Left renal cortex interstitium (tissue), 4 donors: Measurements from ENCODE around the gene SLC6A1. TPM values are rescaled to one million over a fixed set of nuclear protein-coding genes. Genes with fewer than 3 reads are reported as not detected.

ENCODE experiments used
- DNase-seq, 4 donors: peaks; one replicate each; pipeline ENCODE4 v3.0.0-alpha.2; 2013; ENCODE audit warnings: low read depth in 4 of 4, low spot score in 2 of 4, missing footprints in 1 of 4
- polyA plus RNA-seq, 4 donors: library from polyadenylated mRNA; unstranded; fragments of 120-200 nt; gene quantifications; one replicate each; pipeline ENCODE4 v1.2.1, GENCODE V29; 2013; ENCODE audit not compliant: insufficient read length in 4 of 4

The SLC6A1 gene
- polyA plus RNA-seq = 1 to 10 TPM in 2 of 4 donors, under 1 TPM in 2; 0.78 to 1.7 (median 1.1) TPM

GRCh38 chr3:10992017-10992942, at the start of gene SLC6A1:
Gene SLC6A1 (plus strand): TSS chr3:10992748. CDS start chr3:11017212, 24,464 bp downstream.
- DNase-seq = no peak

GRCh38 chr3:10944866-10945265, 47.7 kb upstream of the SLC6A1 start:
- no peak for DNase-seq

- DNase-seq = peak in 2 of 4 donors; percentile 26 to 31
Observed at GRCh38 chr3:10945683-10946287, 46.8 kb upstream of the SLC6A1 start.

GRCh38 chr3:10946526-10946925, 46.0 kb upstream of the SLC6A1 start:
- no peak for DNase-seq

- DNase-seq = no peak
Observed at GRCh38 chr3:10948326-10948725, 44.2 kb upstream of the SLC6A1 start.

- DNase-seq = no peak
Observed at GRCh38 chr3:10949197-10949596, 43.4 kb upstream of the SLC6A1 start.

GRCh38 chr3:10950476-10951294, 41.9 kb upstream of the SLC6A1 start:
- DNase-seq = no peak

GRCh38 chr3:10951295-10951926, 41.1 kb upstream of the SLC6A1 start:
- no peak for DNase-seq

- no peak for DNase-seq
Observed at GRCh38 chr3:10952525-10952924, 40.0 kb upstream of the SLC6A1 start.

- no peak for DNase-seq
Observed at GRCh38 chr3:10954740-10955139, 37.8 kb upstream of the SLC6A1 start.

GRCh38 chr3:10955711-10956453, 36.7 kb upstream of the SLC6A1 start:
- no peak for DNase-seq

- no peak for DNase-seq
Observed at GRCh38 chr3:10956531-10956930, 36.0 kb upstream of the SLC6A1 start.

- no peak for DNase-seq
Observed at GRCh38 chr3:10956986-10957385, 35.6 kb upstream of the SLC6A1 start.

- no peak for DNase-seq
Observed at GRCh38 chr3:10957976-10958749, 34.4 kb upstream of the SLC6A1 start.

- no peak for DNase-seq
Observed at GRCh38 chr3:10960255-10960654, 32.3 kb upstream of the SLC6A1 start.

- no peak for DNase-seq
Observed at GRCh38 chr3:10961921-10962320, 30.6 kb upstream of the SLC6A1 start.

GRCh38 chr3:10962481-10963036, 30.0 kb upstream of the SLC6A1 start:
- DNase-seq = no peak

GRCh38 chr3:10964537-10965167, 27.9 kb upstream of the SLC6A1 start:
- peak in 1 of 4 donors; percentile 63 for DNase-seq
